ENCODE results near the gene SLC1A6. TPM values are rescaled to one million over a fixed set of nuclear protein-coding genes. Genes with fewer than 3 reads are reported as not detected.
"Not testable (repeated sequence)": the region's sequence is repeated elsewhere in the genome, so short reads cannot be mapped to it uniquely, and the experiment has no call there.

SLC1A6 gene
- polyA plus RNA-seq, 1 donor = 0.35 TPM

- no peak for DNase-seq
These were observed 25.5 kb downstream of the SLC1A6 start for GRCh38 chr19:14954071-14954655.

- no peak for DNase-seq
These were observed 26.9 kb downstream of the SLC1A6 start for GRCh38 chr19:14952767-14953166.

GRCh38 chr19:14950421-14950820 is 29.2 kb downstream of the SLC1A6 start:
- no peak for DNase-seq

GRCh38 chr19:14949876-14950275 is 29.8 kb downstream of the SLC1A6 start:
- DNase-seq = no peak

GRCh38 chr19:14949413-14949812 is 30.3 kb downstream of the SLC1A6 start:
- not testable (repeated sequence) for DNase-seq

- no peak for DNase-seq
These were observed 35.2 kb downstream of the SLC1A6 start for GRCh38 chr19:14944456-14944855.

- DNase-seq = no peak
These were observed 36.1 kb downstream of the SLC1A6 start for GRCh38 chr19:14943601-14944000.

GRCh38 chr19:14941189-14941588 is 38.5 kb downstream of the SLC1A6 start, which contains the start of gene OR7C2:
Gene OR7C2, plus strand, starts transcription at chr19:14941489. Its CDS starts 0 bp downstream, at chr19:14941489.
- no peak for DNase-seq

GRCh38 chr19:14940266-14940665 is 39.4 kb downstream of the SLC1A6 start:
- no peak for DNase-seq

- no peak for DNase-seq
These were observed 46.2 kb downstream of the SLC1A6 start for GRCh38 chr19:14933506-14933905.

- no peak for DNase-seq
These were observed 62.8 kb downstream of the SLC1A6 start for GRCh38 chr19:14916848-14917247.

- no peak for DNase-seq
These were observed 64.5 kb downstream of the SLC1A6 start for GRCh38 chr19:14915116-14915515.

GRCh38 chr19:14906711-14907110 is 73.0 kb downstream of the SLC1A6 start:
- no peak for DNase-seq

GRCh38 chr19:14901675-14902260 is 77.9 kb downstream of the SLC1A6 start:
- no peak for DNase-seq

Other genes starting within 250 kb of the SLC1A6 start
- 1.4 TPM for gene ADGRE2, start 201.3 kb downstream of the SLC1A6 start, polyA plus RNA-seq (ENCODE audit: insufficient read length)
- gene OR7A5, start 144.7 kb downstream of the SLC1A6 start, polyA plus RNA-seq (ENCODE audit: insufficient read length) = not detected
- 0.18 TPM for gene OR7C1, start 144.7 kb downstream of the SLC1A6 start, polyA plus RNA-seq (ENCODE audit: insufficient read length)
- gene OR7A10, start 130.9 kb downstream of the SLC1A6 start, polyA plus RNA-seq (ENCODE audit: insufficient read length) = not detected
- not detected for gene OR7A17, start 93.7 kb downstream of the SLC1A6 start, polyA plus RNA-seq (ENCODE audit: insufficient read length)
- not detected for gene OR7C2, start 38.4 kb downstream of the SLC1A6 start, polyA plus RNA-seq (ENCODE audit: insufficient read length)
- gene CASP14, start 69.6 kb upstream of the SLC1A6 start, polyA plus RNA-seq (ENCODE audit: insufficient read length) = 0.31 TPM
- gene OR1I1, start 102.3 kb upstream of the SLC1A6 start, polyA plus RNA-seq (ENCODE audit: insufficient read length) = 0.03 TPM
- 17.0 TPM for gene SYDE1, start 127.5 kb upstream of the SLC1A6 start, polyA plus RNA-seq (ENCODE audit: insufficient read length)
- gene NOTCH3, start 221.1 kb upstream of the SLC1A6 start, polyA plus RNA-seq (ENCODE audit: insufficient read length) = 204 TPM